Keratinocyte (primary cell): Measurements from ENCODE around the gene MRPL10. TPM values are rescaled to one million over a fixed set of nuclear protein-coding genes. Genes with fewer than 3 reads are reported as not detected.
A peak's percentile ranks its signal among the peaks of the same experiment; 100 is the strongest.

Experiments used
- DNase-seq: peaks from one replicate; pipeline ENCODE4 v3.0.0-alpha.2; 2011; ENCODE audit warnings: low read depth, missing footprints, low spot score
- FAIRE-seq: peaks from 2 replicates; lab custom pipeline; 2011; peaks lifted over from hg19 to GRCh38; lab: Jason Lieb, UNC
- H2AFZ ChIP-seq: 2 replicates; pipeline ENCODE4 v1.6.0; 2012; ENCODE audit warnings: low read length, control low read depth, inconsistent platforms; ENCODE audit not compliant: control insufficient read depth
- H3K27ac ChIP-seq: 2 replicates; pipeline ENCODE4 v1.5.1; 2011; ENCODE audit warnings: low read length; ENCODE audit not compliant: control insufficient read depth, insufficient read depth
- H3K27me3 ChIP-seq: 3 replicates; pipeline ENCODE4 v1.6.0; 2011; ENCODE audit warnings: low read length; ENCODE audit not compliant: control insufficient read depth, insufficient read depth; ENCODE audit errors: extremely low read depth
- H3K36me3 ChIP-seq, 2 experiments: 2 replicates in 1 of 2; 3 replicates in 1 of 2; pipeline ENCODE4 v1.5.1; 2011; ENCODE audit warnings: low read length in 2 of 2, mild to moderate bottlenecking in 1 of 2; ENCODE audit not compliant: control insufficient read depth in 2 of 2, insufficient read depth in 2 of 2; ENCODE audit errors: extremely low read depth in 1 of 2
- H3K4me1 ChIP-seq: 3 replicates; pipeline ENCODE4 v1.5.1; 2011; ENCODE audit warnings: low read length; ENCODE audit not compliant: control insufficient read depth, insufficient read depth; ENCODE audit errors: extremely low read depth
- H3K4me2 ChIP-seq: 3 replicates; pipeline ENCODE4 v1.6.0; 2011; ENCODE audit warnings: low read depth, low read length; ENCODE audit not compliant: control insufficient read depth, insufficient read depth; ENCODE audit errors: extremely low read depth
- H3K4me3 ChIP-seq, 3 experiments: fragments of 200-600 bp in 1 of 3; sonication (generic) in 1 of 3; 2 replicates in 2 of 3; 3 replicates in 1 of 3; pipeline ENCODE4 v1.5.1; 2011 to 2016; ENCODE audit warnings: low read length in 3 of 3, mild to moderate bottlenecking in 3 of 3, control low read depth in 2 of 3, inconsistent platforms in 1 of 3, low read depth in 1 of 3, mixed read lengths in 1 of 3, mixed run types in 1 of 3, moderate library complexity in 1 of 3; ENCODE audit not compliant: control insufficient read depth in 2 of 3, insufficient read depth in 2 of 3; ENCODE audit errors: extremely low read depth in 1 of 3
- H3K79me2 ChIP-seq: 2 replicates; pipeline ENCODE4 v1.6.0; 2012; ENCODE audit warnings: low read length; ENCODE audit not compliant: control insufficient read depth, insufficient read depth
- H3K9ac ChIP-seq: 3 replicates; pipeline ENCODE4 v1.6.0; 2011; ENCODE audit warnings: low read length; ENCODE audit not compliant: control insufficient read depth, insufficient read depth; ENCODE audit errors: extremely low read depth
- H3K9me1 ChIP-seq: 3 replicates; pipeline ENCODE4 v1.6.0; 2011; ENCODE audit warnings: low read length; ENCODE audit not compliant: control insufficient read depth, insufficient read depth; ENCODE audit errors: extremely low read depth
- H3K9me3 ChIP-seq: 2 replicates; pipeline ENCODE4 v1.5.1; 2012; ENCODE audit warnings: low read depth, low read length; ENCODE audit not compliant: control insufficient read depth
- H4K20me1 ChIP-seq: 3 replicates; pipeline ENCODE4 v1.6.0; 2011; ENCODE audit warnings: low read length; ENCODE audit not compliant: control insufficient read depth, insufficient read depth; ENCODE audit errors: extremely low read depth
- EZH2 ChIP-seq: IDR thresholded peaks from one replicate; pipeline ENCODE4 v1.6.1; 2012; ENCODE audit warnings: inconsistent platforms, mild to moderate bottlenecking, low read length, moderate library complexity
- dilution Hi-C: fragments of 300-500 bp; cut with MboI; formaldehyde crosslinking; loops from one replicate; pipeline ENCODE4 v1.7.0; 2020; ENCODE audit warnings: low sequenced_read_pairs; ENCODE audit not compliant: extremely low pct_ligation_motif_present
- polyA plus RNA-seq, 5 experiments: library from polyadenylated mRNA; depleted of rRNA in 3 of 5; stranded (reverse) in 3 of 5; stranded (forward) in 1 of 5; unstranded in 1 of 5; fragments of >200 nt; gene quantifications; 1 replicate in 1 of 5; 2 replicates in 3 of 5; 3 replicates in 1 of 5; pipeline versions ENCODE4 v1.2.1 to v1.2.3, GENCODE V29; 2011 to 2012; ENCODE audit warnings: missing spikeins in 2 of 5, low read depth in 1 of 5, low replicate concordance in 1 of 5
- TF ChIP-seq, protein P1 (sequence below), 3 experiments: IDR thresholded peaks in 1 of 3; conservative IDR thresholded peaks in 1 of 3; optimal IDR thresholded peaks in 1 of 3; 2 replicates in 2 of 3; 3 replicates in 1 of 3; pipeline versions ENCODE3 to v1.5.1; 2011; ENCODE audit warnings: low read length in 3 of 3, mild to moderate bottlenecking in 3 of 3, moderate library complexity in 2 of 3, control low read depth in 1 of 3, inconsistent platforms in 1 of 3; ENCODE audit not compliant: insufficient read depth in 2 of 3; ENCODE audit errors: extremely low read depth in 1 of 3

The MRPL10 gene
- polyA plus RNA-seq, 1 donor (not counting 4 experiments of a cell fraction or from before 2014, with no cell fraction given): 42.4 TPM

DNA sequence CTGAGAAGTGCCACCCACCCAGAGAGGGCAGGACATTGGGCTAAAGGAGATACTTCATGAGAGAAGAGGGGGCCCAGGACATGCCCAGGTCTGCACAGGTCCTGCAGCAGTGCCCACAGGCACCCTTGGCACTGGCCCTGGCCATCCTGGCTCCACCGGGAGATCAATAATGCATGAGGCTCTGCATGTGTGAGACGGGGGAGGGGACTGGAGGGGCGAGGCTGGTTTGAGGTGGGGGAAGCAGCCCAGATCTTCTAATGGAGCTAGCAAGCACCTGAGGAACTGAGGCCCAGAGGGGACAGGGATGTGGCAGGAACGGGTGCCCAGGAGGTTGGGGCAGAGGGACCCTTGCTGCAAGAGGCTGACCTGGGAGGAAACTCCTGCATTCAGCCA is 10.3 kb downstream of the MRPL10 start:
- Histone ChIP-seq H3K27ac (no peak overlapping the region), H3K4me3 (peak overlapping the region; percentile 17 to 64 (median 41)), H3K9me1 (no peaks in the 10 kb centered on the region), H3K27me3 (no peaks in the 10 kb centered on the region), H2AFZ (no peak overlapping the region), H3K36me3 (peaks cover 8 to 13% of the 10 kb centered on the region in 2 experiments), H3K79me2 (no peaks in the 10 kb centered on the region), H3K9me3 (no peaks in the 10 kb centered on the region), H3K4me1 (peaks cover 15% of the 10 kb centered on the region), H4K20me1 (no peaks in the 10 kb centered on the region), H3K9ac (peak overlapping the region; percentile 23), H3K4me2 (peak overlapping the region; percentile 67)
- dilution Hi-C loops: no loop called here
- DNase-seq (no peak), FAIRE-seq (no peak)
- TF ChIP-seq, protein P1, sequence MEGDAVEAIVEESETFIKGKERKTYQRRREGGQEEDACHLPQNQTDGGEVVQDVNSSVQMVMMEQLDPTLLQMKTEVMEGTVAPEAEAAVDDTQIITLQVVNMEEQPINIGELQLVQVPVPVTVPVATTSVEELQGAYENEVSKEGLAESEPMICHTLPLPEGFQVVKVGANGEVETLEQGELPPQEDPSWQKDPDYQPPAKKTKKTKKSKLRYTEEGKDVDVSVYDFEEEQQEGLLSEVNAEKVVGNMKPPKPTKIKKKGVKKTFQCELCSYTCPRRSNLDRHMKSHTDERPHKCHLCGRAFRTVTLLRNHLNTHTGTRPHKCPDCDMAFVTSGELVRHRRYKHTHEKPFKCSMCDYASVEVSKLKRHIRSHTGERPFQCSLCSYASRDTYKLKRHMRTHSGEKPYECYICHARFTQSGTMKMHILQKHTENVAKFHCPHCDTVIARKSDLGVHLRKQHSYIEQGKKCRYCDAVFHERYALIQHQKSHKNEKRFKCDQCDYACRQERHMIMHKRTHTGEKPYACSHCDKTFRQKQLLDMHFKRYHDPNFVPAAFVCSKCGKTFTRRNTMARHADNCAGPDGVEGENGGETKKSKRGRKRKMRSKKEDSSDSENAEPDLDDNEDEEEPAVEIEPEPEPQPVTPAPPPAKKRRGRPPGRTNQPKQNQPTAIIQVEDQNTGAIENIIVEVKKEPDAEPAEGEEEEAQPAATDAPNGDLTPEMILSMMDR (optimal IDR thresholded peaks at IDR 0.05 in 1 of 3, IDR thresholded peaks at IDR 0.05 in 1 of 3, conservative IDR thresholded peaks at IDR 0.05 in 1 of 3; ENCODE audit: extremely low read depth in 1 of 3, insufficient read depth in 2 of 3, low read length in 3 of 3): no peak
- TF ChIP-seq EZH2: no peak

DNA sequence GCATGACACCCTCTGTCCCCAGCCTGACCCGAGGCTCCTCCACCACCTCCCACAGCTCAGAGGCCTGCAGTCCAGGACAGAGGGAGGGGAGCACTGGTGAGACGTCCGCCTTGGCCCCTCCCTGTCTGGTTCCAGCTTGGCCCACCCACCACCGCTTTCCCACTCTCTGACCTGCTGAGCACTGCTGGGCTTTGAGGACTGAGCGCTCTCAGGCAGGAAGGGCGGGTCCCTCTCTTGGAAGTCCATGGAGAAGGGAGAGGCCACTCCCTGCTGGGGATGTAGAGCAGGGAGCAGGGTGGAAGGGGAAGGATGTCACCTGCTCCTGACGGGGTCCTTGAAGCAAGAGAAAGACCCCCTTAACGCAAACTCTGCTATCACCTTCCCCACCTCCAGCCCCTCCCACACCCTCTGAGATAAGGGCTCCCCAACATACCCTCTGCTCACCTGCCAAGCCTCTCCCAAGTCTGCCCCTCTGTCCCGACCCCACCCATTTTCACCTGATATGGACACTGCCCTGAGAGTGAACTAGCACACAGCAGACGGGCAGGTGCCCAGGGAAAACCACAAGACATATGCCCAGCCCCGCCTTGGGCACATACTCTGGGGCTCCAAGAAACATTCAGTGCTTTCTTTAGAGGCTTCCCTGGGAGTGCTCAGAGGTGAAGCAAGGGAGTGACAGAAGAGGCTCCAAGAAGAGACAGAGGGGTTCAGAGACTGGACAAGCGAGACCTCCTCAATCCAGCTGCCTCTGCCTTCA is 11.1 kb downstream of the MRPL10 start:
- Histone ChIP-seq H3K9ac (no peak overlapping the region), H3K27ac (no peak overlapping the region), H3K4me1 (peaks cover 15% of the 10 kb centered on the region), H3K9me3 (no peaks in the 10 kb centered on the region), H3K4me2 (no peak overlapping the region), H3K4me3 (no peak overlapping the region), H3K9me1 (no peaks in the 10 kb centered on the region), H3K79me2 (no peaks in the 10 kb centered on the region), H3K27me3 (no peaks in the 10 kb centered on the region), H3K36me3 (peaks cover 7 to 11% of the 10 kb centered on the region in 2 experiments), H2AFZ (no peak overlapping the region), H4K20me1 (no peaks in the 10 kb centered on the region)
- DNase-seq (no peak), FAIRE-seq (no peak)
- dilution Hi-C loops: no loop called here
- TF ChIP-seq, protein P1 (optimal IDR thresholded peaks at IDR 0.05 in 1 of 3, IDR thresholded peaks at IDR 0.05 in 1 of 3, conservative IDR thresholded peaks at IDR 0.05 in 1 of 3; ENCODE audit: extremely low read depth in 1 of 3, insufficient read depth in 2 of 3, low read length in 3 of 3): no peak
- TF ChIP-seq EZH2: no peak
